Measurements from ENCODE around the gene GRAMD2B. TPM values are rescaled to one million over a fixed set of nuclear protein-coding genes. Genes with fewer than 3 reads are reported as not detected.
A peak's percentile ranks its signal among the peaks of the same experiment; 100 is the strongest.

GRAMD2B gene
- total RNA-seq, 1 experiment from 2014 or later, result 4.1 TPM

GRCh38 chr5:126394211-126394788, 28.9 kb upstream of the GRAMD2B start:
- CTCF ChIA-PET, result no interaction called here
- DNase-seq (ENCODE audit: low read depth, low spot score), result no peak

GRCh38 chr5:126395198-126395597, 28.0 kb upstream of the GRAMD2B start:
- no TSS peak for BruUV-seq (replicated peaks)
- CTCF ChIA-PET, result no interaction called here
- ATAC-seq (peak; percentile 73; the same call in 1 of the 2 replicates), DNase-seq (ENCODE audit: low read depth, low spot score) (no peak)
- Histone ChIP-seq H3K9me3 (ENCODE audit: control insufficient read depth, insufficient read depth, low read depth, low read length) (peaks cover 14% of the 10 kb centered on the region; the same call in 1 of the 2 replicates), H3K27ac (ENCODE audit: low read length) (no peak overlapping the region), H3K4me3 (ENCODE audit: low read depth in 2 of 2, low read length in 2 of 2) (no peak overlapping the region), H3K4me1 (ENCODE audit: control insufficient read depth, insufficient read depth, low read length) (no peaks in the 10 kb centered on the region), H3K36me3 (ENCODE audit: control insufficient read depth, insufficient read depth, low read length) (no peaks in the 10 kb centered on the region), H3K27me3 (ENCODE audit: control insufficient read depth, insufficient read depth, low read length) (no peaks in the 10 kb centered on the region)
- TF ChIP-seq REST (IDR thresholded peaks at IDR 0.05; ENCODE audit: insufficient read depth in 1 of 2, low read depth in 2 of 2, low read length in 1 of 2), result no peak
- TF ChIP-seq SIN3A (IDR thresholded peaks at IDR 0.05; ENCODE audit: borderline replicate concordance, insufficient read depth, low read depth, low read length), result no peak
- no peak for TF ChIP-seq POLR2AphosphoS5 (IDR thresholded peaks at IDR 0.05; ENCODE audit: low read depth, low read length)
- TF ChIP-seq TCF7L2 (IDR thresholded peaks at IDR 0.05; ENCODE audit: low read depth, low read length), result no peak
- TF ChIP-seq CTCF (IDR thresholded peaks at IDR 0.05), result no peak
- in situ Hi-C loops (cut with HindIII; ENCODE audit: low pct_unique_long_range_greater_than_20kb, low sequenced_read_pairs) (no loop called here), intact Hi-C loops (cut with micrococcal nuclease; ENCODE audit: unreplicated experiment) (no loop called here)
- POLR2A ChIA-PET, result no interaction called here

More at GRCh38 chr5:126394211-126394788, 28.9 kb upstream of the GRAMD2B start:
- POLR2A ChIA-PET, result no interaction called here
- Histone ChIP-seq H3K9me3 (ENCODE audit: control insufficient read depth, insufficient read depth, low read depth, low read length) (peaks cover 7% of the 10 kb centered on the region; the same call in 1 of the 2 replicates), H3K27me3 (ENCODE audit: control insufficient read depth, insufficient read depth, low read length) (no peaks in the 10 kb centered on the region), H3K27ac (ENCODE audit: low read length) (no peak overlapping the region), H3K4me1 (ENCODE audit: control insufficient read depth, insufficient read depth, low read length) (no peaks in the 10 kb centered on the region), H3K4me3 (ENCODE audit: low read depth in 2 of 2, low read length in 2 of 2) (no peak overlapping the region), H3K36me3 (ENCODE audit: control insufficient read depth, insufficient read depth, low read length) (no peaks in the 10 kb centered on the region)
- ATAC-seq, result no peak
- no TSS peak for BruUV-seq (replicated peaks)
- intact Hi-C loops (cut with micrococcal nuclease; ENCODE audit: unreplicated experiment), result no loop called here
- in situ Hi-C loops (cut with HindIII; ENCODE audit: low pct_unique_long_range_greater_than_20kb, low sequenced_read_pairs), result no loop called here
- TF ChIP-seq REST (IDR thresholded peaks at IDR 0.05; ENCODE audit: insufficient read depth in 1 of 2, low read depth in 2 of 2, low read length in 1 of 2), result no peak
- no peak for TF ChIP-seq POLR2AphosphoS5 (IDR thresholded peaks at IDR 0.05; ENCODE audit: low read depth, low read length)
- TF ChIP-seq CTCF (IDR thresholded peaks at IDR 0.05), result no peak
- no peak for TF ChIP-seq TCF7L2 (IDR thresholded peaks at IDR 0.05; ENCODE audit: low read depth, low read length)
- TF ChIP-seq SIN3A (IDR thresholded peaks at IDR 0.05; ENCODE audit: borderline replicate concordance, insufficient read depth, low read depth, low read length), result no peak
